ENCODE data around the gene PLD1.
"Not testable (repeated sequence)": the region's sequence is repeated elsewhere in the genome, so short reads cannot be mapped to it uniquely, and the experiment has no call there.

PLD1 gene

DNA sequence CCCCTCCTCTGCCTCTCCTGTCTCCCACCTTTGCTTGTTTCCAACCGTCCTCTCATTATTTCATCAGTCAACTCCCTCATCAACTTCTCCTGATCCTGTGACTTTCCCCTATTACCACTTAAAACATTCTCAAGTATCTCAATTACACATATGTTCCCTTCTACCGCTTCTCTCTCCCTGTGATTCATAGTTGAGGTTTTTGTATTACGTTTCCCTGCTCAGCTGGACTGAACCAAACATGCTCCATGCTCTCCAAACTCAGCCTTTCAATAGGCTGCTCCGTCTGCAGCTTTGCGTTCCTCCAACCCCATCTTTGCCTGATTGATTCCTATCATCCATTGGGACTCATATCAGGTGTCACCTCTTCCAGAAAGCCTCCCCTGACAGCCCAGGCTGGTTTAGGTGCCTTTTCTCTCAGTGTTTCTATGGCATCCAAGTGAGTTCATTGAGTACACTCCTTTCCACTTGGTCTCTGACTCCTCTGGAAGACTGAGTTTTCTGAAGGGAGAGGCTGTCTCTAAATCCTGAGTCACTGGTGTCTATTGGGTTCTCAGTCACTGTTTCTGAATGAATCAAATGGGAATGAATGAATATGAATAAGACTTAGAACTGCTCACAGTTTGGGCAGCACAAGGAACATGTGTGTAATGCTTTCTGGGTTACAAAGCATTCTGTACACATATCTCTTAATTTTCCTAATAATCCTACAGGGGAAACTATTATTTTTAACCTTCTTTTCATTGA is 56.4 kb downstream of the PLD1 start:
- H3K4me3 ChIP-seq (ENCODE audit: low read length), result no peak overlapping the region
- TF ChIP-seq, protein P1, sequence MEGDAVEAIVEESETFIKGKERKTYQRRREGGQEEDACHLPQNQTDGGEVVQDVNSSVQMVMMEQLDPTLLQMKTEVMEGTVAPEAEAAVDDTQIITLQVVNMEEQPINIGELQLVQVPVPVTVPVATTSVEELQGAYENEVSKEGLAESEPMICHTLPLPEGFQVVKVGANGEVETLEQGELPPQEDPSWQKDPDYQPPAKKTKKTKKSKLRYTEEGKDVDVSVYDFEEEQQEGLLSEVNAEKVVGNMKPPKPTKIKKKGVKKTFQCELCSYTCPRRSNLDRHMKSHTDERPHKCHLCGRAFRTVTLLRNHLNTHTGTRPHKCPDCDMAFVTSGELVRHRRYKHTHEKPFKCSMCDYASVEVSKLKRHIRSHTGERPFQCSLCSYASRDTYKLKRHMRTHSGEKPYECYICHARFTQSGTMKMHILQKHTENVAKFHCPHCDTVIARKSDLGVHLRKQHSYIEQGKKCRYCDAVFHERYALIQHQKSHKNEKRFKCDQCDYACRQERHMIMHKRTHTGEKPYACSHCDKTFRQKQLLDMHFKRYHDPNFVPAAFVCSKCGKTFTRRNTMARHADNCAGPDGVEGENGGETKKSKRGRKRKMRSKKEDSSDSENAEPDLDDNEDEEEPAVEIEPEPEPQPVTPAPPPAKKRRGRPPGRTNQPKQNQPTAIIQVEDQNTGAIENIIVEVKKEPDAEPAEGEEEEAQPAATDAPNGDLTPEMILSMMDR (conservative IDR thresholded peaks at IDR 0.05; ENCODE audit: low read length), result no peak
- DNase-seq (ENCODE audit: low read depth), result peak; percentile 67

DNA sequence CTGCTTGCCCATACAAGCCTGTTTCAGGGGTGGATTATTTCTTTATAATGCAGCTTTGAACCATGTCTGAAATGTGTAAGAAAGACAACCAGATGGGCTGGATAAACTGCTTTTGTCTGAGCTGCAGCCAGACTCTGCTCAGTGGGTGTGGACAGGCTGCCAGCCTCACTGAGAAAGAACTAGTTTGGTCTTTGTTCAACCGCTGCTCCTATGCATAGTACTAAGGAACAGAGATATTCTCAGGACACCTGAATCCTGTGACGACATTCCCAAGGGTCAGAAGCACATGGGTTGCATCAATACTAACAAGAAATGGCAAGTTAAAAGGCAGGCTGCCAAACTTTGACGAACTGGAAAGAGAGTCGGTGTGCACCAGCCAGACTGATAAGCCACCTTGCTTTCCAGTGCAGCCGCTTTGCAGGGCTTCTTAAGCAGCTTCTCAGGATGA is 57.2 kb downstream of the PLD1 start:
- TF ChIP-seq, protein P1 (conservative IDR thresholded peaks at IDR 0.05; ENCODE audit: low read length), result no peak
- DNase-seq (ENCODE audit: low read depth), result no peak
- H3K4me3 ChIP-seq (ENCODE audit: low read length), result no peak overlapping the region

DNA sequence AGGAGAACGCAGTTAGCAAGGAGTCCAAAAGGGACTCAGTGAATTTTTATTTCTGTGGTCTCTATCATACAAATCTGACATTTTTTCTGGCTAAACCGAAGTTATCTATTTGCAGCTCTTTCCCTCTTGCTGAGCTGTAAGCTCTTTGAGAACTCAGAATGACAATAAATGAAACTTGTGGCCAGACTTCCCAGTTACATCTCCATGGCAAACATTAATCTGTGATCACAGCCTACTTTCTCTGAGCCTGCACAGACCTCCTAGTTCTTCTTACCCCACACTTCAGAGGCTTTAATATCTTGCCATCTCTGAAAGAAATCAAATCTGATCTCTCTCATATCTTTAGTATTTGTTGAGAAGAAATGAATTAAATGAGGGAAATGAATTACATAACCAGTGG is 58.0 kb downstream of the PLD1 start:
- TF ChIP-seq, protein P1 (conservative IDR thresholded peaks at IDR 0.05; ENCODE audit: low read length), result no peak
- H3K4me3 ChIP-seq (ENCODE audit: low read length), result no peak overlapping the region
- no peak for DNase-seq (ENCODE audit: low read depth)

DNA sequence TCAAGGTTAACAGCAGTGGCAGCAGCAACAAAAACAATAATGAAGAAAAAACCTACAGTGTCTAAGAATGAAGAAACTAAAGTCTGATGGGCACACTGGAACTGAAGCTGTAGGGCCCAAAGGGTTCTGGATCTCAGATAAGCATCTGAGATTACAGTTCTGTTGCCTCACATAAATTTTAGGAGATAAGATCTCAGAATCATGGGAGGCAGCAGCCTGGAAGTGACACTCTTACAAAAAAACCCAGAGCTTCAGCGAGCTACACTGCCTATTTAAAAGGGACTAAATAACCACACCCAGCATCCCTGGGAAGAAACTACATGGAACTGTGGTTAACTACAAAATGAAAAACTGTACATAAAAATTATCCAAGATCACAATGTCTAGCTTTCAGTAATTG is 61.2 kb downstream of the PLD1 start:
- TF ChIP-seq, protein P1 (conservative IDR thresholded peaks at IDR 0.05; ENCODE audit: low read length), result no peak
- DNase-seq (ENCODE audit: low read depth), result no peak
- no peak overlapping the region for H3K4me3 ChIP-seq (ENCODE audit: low read length)

DNA sequence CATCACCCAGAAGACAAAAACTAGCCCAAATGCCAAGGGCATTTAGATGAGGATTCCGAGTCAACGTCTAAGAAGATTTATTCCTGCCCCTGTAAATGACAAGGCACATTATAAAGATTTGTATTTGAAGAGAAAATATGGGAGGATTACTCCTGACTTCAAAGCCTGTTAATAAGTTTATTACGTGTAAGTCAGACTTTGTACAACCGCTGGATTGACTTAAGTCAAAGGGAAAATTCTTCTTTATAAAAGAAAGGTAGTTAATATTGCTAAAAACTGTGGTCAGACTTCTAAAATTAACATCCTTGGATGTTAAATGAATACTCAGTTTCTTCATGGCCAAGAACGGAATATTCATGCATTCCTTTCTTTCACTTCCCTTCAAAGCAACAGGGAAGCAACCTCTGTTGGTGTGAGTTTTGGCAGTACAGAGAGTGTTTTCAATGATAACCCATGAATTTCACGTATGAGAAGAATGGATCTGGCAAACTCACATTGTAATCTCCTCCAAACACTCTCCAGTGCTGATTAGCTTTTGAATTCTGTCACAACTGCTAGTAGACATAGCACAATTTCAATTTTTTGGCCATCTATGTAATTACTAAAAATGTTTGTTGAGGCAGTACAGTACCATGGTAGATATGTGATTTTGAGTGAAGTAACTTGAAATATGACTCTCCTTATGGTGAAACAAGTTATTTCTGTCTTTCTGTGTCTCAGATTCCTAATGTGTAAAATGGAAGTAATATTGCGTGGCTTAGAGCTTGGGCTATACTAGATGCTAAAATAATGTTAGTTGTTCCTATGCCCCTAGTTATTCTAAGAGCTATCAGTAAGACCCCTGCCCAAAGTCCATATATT is 62.0 kb downstream of the PLD1 start:
- no peak overlapping the region for H3K4me3 ChIP-seq (ENCODE audit: low read length)
- TF ChIP-seq, protein P1 (conservative IDR thresholded peaks at IDR 0.05; ENCODE audit: low read length), result no peak
- DNase-seq (ENCODE audit: low read depth), result peak; percentile 11

DNA sequence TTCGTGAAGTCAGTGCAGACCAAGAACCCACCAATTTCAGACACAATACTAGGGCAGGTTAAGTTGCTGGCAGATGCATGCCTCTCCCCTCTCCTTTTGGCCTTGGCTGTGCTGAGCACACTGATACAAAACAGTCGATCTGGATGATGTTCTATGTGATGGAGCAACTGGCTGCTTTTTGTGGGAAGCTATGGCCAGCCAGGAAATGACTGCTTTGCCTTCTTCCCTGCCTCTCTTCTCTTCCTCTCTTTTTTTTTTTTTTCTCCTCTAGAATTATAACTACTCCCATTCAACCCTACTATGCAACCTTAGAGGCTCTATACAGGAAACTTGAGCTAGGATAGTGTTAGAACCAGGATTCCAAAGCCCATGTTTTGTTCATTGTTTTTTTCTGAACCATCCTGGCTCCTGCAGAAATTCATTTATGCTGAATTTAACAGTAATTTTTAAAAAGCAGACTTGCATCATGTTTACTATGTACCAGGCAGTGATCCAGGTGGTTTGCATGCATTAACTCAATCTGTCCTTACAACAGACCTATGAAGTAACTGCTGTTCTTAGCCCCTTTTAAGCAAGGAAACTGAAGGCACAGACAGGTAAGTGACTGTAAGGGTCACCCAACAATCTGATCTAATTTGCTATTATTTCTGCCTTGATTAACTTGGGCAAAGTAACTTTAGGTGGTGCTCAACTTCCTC is 62.9 kb downstream of the PLD1 start:
- no peak overlapping the region for H3K4me3 ChIP-seq (ENCODE audit: low read length)
- no peak for DNase-seq (ENCODE audit: low read depth)
- TF ChIP-seq, protein P1 (conservative IDR thresholded peaks at IDR 0.05; ENCODE audit: low read length), result no peak

DNA sequence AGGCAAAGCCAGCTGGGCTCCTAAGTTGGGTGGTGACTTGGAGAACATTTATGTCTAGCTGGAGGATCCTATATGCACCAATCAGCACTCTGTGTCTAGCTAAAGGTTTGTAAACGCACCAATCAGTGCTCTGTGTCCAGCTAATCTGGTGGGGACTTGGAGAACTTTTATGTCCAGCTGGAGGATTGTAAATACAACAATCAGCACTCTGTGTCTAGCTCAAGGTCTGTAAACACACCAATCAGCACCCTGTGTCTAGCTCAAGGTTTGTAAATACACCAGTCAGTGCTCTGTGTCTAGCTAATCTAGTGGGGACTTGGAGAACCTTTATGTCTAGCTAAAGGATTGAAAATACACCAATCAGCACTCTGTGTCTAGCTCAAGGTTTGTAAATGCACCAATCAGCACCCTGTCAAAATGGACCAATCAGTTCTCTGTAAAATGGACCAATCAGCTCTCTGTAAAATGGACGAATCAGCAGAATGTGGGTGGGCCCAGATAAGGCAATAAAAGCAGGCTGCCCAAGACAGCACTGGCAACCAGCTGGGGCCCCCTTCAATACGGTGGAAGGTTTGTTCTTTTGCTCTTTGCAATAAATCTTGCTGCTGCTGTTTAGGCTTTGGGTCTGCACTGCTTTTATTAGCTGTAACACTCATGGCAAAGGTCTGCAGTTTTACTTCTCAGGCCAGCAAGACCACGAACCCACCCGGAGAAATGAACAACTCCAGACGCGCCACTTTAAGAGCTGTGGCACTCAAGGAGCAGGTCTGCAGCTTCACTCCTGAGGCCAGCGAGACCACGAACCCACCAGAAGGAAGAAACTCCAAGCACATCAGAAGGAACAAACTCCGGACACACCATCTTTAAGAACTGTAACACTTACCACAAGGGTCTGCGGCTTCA is 63.7 kb downstream of the PLD1 start:
- H3K4me3 ChIP-seq (ENCODE audit: low read length); DNase-seq (ENCODE audit: low read depth): not testable (repeated sequence)
